ENCODE results near the gene ALMS1.
"Not testable (repeated sequence)": the region's sequence is repeated elsewhere in the genome, so short reads cannot be mapped to it uniquely, and the experiment has no call there.

The ALMS1 gene, protein sequence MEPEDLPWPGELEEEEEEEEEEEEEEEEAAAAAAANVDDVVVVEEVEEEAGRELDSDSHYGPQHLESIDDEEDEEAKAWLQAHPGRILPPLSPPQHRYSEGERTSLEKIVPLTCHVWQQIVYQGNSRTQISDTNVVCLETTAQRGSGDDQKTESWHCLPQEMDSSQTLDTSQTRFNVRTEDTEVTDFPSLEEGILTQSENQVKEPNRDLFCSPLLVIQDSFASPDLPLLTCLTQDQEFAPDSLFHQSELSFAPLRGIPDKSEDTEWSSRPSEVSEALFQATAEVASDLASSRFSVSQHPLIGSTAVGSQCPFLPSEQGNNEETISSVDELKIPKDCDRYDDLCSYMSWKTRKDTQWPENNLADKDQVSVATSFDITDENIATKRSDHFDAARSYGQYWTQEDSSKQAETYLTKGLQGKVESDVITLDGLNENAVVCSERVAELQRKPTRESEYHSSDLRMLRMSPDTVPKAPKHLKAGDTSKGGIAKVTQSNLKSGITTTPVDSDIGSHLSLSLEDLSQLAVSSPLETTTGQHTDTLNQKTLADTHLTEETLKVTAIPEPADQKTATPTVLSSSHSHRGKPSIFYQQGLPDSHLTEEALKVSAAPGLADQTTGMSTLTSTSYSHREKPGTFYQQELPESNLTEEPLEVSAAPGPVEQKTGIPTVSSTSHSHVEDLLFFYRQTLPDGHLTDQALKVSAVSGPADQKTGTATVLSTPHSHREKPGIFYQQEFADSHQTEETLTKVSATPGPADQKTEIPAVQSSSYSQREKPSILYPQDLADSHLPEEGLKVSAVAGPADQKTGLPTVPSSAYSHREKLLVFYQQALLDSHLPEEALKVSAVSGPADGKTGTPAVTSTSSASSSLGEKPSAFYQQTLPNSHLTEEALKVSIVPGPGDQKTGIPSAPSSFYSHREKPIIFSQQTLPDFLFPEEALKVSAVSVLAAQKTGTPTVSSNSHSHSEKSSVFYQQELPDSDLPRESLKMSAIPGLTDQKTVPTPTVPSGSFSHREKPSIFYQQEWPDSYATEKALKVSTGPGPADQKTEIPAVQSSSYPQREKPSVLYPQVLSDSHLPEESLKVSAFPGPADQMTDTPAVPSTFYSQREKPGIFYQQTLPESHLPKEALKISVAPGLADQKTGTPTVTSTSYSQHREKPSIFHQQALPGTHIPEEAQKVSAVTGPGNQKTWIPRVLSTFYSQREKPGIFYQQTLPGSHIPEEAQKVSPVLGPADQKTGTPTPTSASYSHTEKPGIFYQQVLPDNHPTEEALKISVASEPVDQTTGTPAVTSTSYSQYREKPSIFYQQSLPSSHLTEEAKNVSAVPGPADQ (N-terminal part only)

DNA sequence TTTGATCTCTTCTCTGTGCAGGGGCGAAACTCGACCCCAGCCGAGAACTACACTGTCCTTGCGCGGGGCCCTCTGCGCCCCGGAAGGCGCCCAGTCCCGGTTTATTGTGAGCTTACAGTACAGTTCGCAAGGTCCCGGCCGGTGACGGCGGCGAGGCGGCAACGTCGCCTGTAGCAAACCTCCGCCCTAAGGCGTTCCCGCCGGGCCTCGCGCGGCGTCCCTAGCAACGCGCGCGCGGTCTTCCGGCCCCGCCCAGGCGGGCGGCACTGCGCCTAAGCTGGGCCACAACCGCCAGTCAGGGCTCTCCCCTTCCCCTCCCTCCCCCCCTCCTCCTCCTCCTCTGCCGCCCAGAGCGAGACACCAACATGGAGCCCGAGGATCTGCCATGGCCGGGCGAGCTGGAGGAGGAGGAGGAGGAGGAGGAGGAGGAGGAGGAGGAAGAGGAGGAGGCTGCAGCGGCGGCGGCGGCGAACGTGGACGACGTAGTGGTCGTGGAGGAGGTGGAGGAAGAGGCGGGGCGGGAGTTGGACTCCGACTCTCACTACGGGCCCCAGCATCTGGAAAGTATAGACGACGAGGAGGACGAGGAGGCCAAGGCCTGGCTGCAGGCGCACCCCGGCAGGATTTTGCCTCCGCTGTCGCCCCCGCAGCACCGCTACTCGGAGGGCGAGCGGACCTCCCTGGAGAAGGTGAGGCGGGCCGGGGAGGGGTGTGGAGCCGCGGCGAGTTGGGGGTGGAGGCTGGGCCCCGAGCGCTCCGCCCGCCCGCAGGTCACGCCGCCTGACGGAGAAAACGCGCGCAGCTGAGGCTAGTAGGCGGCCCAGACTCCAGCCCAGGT is at the start of gene ALMS1:
Gene ALMS1 (plus strand): TSS at position 333 of the 838 bp plus-strand sequence. CDS start 33 bp downstream, at position 366.
- DNase-seq (ENCODE audit: low read depth): peak; percentile 84

DNA sequence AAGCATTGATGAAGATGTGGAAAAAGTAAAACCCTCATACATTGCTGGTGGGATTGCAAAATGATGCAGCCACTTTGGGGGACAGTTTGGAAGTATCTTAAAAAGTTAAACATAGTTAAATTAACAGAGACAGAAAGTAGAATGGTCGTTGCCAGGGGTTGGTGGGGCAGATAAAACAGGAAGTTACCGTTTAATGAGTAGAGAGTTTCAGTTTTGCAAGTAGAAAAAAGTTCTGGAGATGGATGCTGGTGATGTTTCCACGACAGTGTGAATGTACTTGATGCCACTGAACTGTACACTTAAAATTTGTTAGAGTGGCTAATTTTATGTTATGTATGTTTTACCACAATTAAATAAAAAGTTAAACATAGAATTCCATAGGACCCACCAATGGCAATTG is 47.8 kb upstream of the ALMS1 start:
- DNase-seq (ENCODE audit: low read depth): no peak

DNA sequence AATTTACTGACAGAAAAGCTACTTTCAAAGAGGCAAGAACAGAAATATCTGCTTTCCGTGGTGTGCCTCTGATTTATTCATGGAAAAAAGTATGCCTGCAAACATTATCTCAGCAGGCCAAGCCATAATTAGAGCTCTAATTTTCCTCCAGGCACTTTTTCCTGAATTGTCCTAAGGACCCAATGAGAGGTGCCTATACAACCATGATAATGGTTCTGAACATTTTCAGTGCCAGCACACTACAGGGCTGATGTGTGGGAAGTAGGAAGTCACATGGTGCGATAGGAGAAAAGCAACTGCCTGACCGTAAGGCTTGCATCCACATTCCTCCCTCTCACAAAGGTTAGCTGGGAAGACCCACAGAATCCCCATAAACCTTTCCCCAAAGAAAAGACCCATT is 46.4 kb upstream of the ALMS1 start:
- no peak for DNase-seq (ENCODE audit: low read depth)

DNA sequence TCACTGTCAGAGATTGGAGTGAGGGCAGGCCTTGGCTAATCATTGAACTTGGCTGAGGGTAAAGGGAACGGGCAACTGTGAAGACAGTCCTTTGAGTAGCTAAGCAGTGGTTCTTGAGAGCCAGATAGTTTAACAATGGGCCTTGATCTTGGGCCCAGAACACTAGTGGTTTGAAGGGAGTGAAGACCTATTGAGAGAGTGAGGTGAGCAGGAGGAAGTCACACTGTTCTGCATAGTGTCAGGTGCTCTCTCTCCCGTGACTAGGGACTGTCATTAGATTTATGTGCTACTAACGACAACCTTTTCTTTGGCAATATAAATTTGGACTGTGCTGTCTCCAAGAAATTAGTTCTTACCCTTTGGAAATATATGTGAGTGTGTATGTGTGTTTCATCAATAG is 44.6 kb upstream of the ALMS1 start:
- DNase-seq (ENCODE audit: low read depth): no peak

DNA sequence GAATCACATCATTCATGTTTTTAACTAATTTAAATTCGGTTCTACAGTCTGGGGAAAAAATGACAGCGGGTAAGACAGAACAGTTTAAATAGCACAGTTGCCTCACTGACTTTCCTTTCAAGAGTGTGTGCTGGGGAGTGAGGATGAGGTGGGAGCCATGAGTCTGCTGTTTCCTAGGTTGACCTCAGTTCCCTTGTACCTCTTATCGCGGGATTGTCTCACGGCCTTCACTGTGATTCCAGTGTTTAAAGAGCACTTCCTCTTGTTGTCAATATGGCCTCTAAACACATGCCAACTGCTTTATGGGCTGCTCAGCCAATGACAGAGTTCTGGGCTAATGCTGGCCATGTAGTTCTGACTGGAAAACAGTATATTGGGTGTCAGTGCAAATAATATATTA is 41.6 kb upstream of the ALMS1 start:
- no peak for DNase-seq (ENCODE audit: low read depth)

DNA sequence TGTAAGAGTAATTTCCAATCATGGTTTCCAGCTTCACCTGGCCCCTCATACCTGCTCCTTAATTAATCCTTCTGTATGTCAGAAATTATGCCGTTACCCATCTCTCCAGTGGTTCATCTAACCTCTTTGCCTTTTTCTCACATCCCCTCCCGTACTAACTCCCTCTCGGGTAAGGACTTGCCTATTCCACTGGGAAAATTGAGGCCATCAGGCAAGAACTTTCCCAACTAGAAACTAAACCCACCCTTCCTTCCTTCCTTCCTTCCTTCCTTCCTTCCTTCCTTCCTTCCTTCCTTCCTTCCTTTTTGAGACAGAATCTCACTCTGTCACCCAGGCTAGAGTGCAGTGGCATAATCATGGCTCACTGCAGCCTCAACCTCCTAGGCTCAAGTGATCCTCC is 40.9 kb upstream of the ALMS1 start:
- DNase-seq (ENCODE audit: low read depth): not testable (repeated sequence)

DNA sequence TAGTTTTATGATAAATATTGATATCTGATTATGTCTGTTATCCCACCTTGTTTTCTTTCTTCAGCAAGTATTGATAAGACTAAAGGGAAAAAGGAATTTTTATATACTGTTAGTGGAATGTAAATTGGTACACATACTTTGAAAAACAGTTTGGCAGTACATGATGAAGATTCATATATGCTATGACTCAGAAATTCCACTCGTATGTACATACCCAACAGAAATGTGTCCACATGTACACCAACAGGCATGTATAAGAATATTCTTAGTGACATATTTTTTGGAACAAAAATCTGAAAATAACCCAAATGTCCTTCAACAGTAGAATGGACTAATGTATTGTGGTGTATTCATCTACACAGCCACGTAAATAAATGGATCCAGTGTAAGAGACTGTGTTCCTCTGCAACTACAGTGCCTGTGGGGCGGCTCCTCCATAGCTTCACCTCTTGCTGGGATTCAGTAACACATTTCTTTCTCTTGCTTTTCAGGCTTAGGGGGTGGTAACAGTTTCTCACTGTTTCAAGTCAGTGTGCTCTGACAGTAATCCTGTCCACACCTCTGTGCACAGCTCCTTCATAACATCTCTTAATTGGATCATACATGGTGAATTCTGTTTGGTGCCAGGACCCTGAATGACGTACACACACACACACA is 35.5 kb upstream of the ALMS1 start:
- no peak for DNase-seq (ENCODE audit: low read depth)

DNA sequence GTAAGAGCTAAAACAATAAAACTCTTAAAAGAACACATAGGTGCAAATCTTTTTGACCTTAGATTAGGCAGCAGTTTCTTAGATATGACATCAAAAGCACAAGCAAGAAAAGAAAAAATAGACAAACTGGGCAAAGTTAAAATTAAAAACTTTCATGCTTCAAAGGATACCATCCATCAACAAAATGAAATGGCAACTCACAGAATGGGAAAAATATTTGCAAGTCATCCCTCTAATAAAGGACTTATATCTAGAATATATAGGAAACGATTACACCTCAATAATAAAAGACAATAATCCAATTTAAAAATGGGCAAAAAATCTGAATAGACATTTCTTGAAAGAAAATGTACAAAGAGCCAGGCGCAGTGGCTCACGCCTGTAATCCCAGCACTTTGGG is 29.5 kb upstream of the ALMS1 start:
- DNase-seq (ENCODE audit: low read depth): no peak

DNA sequence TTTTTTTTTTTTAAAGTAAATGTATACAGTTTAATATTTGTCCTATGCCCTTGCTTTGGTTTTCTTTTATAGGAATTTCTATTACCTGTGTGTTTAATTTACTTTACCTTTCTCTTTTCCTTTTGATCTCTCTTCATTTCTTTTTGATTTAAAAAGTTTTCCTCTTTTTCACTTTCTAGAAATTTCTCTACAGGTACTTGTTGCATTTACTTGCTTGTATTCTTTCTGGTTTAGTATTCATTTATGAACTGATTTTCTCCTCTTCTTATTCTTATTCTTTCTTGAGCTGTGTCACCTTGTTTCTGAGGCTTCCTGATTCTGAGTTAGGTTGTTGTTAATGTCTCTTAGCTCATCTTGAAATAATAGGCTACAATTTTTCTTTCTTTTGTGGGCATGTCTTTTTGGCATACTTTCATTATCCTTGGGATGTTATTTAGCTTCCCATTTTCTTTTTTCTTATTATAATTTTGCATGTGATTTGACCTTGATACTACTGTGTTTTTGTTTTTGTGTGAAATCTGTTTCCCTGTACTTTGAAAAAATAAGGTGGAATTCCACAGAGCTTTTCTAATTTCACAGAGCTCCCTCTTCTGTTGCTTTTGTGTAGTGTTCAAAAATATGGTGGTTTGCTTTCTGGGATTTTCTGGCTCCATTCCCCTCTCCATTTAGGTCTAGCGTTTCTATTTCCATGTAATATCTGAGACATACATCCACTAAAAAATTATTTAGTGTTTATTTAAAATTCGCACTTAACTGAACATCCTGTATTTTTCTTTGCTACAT is 25.5 kb upstream of the ALMS1 start:
- DNase-seq (ENCODE audit: low read depth): no peak

DNA sequence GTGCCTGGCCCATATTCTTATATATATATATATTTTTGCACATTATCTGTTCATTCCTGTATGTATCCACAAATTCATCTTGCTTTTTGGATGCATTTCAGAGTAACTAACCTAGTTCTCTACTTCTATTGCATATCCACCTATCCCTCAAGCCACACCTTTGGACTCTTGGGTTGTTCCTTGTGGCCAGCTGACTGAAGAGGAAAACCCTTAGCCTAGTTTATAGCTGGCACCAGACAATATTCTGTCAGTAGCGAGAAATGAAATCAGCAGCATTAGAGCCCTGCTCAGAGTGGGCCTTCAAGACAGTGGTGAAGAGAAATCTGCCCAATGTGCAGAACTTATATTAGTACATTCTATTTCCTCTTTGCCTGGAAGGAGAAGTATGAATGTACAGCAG is 19.6 kb upstream of the ALMS1 start:
- no peak for DNase-seq (ENCODE audit: low read depth)

DNA sequence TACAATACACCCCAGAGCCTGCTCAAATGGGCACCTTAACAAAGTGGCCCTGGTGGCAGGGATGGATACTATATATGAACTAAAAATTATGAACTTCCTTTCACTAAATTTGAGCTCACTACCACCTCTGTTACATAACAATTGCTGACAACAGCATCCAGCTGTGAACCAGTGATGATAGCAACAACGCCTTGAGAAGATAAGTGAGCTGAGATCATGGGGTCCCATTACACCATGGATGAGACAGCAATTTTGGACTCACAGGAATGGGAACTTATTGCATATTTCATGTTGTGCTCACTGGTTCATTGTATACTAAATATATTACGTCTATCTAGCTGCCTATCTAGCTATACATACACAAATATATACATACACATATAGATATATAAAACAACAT is 16.9 kb upstream of the ALMS1 start:
- no peak for DNase-seq (ENCODE audit: low read depth)

DNA sequence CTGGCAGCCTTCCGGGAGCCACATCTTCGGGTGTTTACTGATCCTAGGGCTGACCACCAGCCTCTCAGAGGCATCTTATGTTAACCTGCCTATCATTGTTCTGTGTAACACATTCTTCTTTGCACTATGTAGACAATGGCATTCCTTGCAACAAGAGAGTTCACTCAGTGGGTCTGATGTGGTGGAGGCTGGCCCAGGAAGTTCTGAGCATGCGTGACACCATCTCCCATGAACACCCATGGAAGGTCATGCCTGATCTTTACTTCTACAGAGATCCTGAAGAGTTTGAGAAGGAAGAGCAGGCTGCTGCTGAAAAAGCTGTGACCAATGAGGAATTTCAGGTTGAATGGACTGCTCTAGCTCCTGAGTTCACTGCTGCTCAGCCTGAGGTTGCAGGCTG is 15.3 kb upstream of the ALMS1 start:
- DNase-seq (ENCODE audit: low read depth): no peak

DNA sequence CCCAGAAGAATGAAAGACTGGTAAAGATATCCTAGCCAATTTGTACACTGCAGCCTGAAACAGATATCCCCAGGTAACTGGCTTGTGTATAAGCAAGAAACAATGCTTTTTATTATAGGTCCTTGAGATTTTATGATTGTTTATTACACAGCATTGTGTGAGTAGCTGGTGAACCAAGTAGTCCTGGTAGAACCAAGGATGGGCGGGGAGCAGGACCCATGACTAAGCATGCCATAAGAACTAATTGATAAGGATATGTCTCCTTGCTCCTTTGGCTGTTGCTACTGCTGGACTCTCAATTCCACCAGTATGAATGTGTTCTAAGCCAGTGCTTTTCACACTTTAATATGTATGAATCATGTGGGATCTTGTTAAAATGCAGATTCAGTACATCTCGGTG is 12.3 kb upstream of the ALMS1 start:
- DNase-seq (ENCODE audit: low read depth): no peak

DNA sequence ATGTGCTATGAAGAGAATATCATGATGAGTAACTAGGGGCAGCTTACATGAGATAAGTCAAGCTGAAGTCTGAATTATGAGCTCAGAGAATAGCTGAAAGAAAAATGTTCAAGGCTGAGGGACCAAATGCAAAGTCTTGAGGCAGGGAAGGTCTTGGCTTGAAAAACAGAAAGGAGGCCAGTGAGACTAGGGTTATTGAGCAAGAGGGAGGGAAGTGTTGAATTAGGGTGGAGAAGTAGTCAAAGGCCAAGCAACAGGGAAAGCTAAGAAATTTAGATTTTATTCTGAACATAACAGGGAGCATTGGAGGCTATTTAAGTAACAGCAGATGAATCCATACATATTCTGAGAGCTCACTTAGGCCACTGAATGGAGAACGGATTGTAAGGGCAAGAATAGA is 11.4 kb upstream of the ALMS1 start:
- DNase-seq (ENCODE audit: low read depth): no peak

DNA sequence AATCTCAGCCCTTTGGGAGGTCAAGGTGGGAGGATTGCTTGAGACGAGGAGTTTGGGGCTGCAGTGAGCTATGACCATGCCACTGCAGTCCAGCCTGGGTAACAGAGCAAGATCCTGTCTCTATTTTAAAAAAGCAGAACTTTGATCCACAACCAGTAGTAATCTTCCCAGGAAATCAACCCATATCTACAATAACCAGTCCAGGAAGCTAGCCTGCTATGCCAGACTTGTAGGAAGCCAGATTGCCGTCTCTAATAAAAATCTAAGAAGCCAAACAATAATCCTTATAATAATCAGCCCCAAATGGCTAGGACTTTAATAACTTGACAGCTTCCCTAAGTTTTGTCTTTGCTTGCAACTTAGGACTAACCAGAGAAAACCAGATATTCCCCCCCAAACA is 9.0 kb upstream of the ALMS1 start:
- DNase-seq (ENCODE audit: low read depth): no peak

DNA sequence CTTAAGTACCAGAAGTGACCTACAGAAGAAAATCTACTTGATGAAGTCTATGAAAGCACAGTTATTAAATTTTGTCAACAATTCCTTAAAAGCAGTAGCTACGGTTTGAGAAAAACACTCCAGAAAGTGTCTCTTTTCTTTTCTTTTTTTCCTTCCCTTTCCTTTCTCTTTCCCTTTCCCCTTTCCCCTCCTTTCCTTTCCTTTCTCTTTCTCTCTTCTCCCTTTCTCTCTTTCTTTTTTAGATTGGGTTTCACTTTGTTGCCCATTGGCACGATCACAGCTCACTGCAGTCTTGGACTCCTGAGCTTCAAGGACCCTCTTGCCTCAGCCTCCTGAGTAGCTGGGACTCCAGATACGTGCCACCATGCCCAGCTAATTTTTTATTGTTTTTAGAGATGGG is 2.6 kb upstream of the ALMS1 start:
- DNase-seq (ENCODE audit: low read depth): no peak

DNA sequence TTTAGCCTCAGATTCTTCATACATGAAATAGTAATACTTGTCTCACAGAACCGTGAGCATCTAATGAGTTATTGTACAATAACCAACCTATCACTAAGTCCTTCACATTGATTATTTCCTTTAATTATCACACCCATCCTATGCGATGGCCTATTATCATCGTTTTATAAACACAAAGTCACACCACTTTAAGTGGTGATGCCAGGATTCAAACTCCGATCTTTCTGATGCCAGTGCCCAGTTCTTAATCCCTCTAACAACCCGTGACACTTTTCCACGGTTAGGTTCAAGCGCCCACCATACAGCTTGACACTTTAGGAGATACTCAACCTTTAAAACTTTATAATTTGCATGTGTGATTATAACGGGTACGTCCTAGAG is 523 bp upstream of the ALMS1 start:
- no peak for DNase-seq (ENCODE audit: low read depth)

DNA sequence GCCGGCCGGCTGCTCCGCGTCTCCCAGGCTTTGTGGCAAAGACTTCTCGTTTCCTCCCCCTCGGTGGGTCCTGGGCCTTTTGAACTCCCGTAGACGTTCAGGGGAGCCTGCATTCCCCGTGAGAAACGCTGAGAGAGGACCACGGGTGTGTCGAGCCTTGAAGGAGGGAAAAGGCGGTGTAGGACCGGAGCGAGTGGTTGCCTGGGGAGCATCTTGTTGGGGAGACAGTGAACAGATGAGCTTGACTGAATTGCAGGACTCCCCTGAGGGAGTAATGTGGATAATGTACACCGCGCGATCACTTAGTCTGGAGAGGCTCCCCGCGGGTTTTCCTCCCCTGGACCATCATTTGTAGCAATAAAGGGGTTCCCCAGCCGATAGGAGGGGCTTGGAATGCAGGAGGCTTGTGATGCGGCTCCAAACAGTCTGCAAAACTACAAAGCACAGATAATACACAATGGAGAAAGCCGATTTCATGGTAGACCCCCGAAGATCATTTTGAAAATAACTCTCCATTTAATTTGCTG is 769 bp downstream of the ALMS1 start:
- no peak for DNase-seq (ENCODE audit: low read depth)

DNA sequence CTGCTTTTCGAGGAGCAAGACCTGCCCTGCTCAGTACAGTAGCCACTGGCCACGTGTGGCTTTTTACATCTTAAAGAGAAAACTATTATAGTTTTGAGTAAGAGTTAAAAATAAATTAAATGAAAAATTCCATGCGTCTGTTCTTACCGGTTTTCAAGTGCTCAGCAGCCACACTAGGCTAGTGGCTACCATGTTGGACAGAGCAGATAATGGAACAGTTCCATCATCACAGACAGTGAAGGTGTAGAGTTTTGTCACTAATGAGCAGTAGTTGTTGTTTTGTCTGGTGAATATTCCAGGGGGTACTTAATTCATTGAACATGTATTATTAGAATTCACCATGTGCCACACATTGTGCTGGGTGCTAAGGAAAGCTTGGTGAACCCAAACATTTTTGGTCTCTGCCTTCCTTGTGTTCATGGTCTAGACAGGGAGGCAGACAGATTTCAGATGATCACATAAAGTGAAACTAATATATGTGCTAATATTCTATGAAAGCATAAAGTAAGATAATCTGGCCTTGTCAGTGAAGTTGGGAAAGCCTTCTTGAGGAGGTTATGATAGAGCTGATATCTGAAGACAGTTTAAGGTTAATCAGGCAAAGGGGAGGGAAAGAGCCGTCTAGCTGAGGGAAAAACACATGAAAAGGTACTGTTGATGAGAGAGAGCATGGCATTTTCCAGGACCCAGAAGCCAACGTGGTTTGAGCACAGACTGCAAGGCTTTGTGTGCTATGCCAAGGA is 1.4 kb downstream of the ALMS1 start:
- no peak for DNase-seq (ENCODE audit: low read depth)

Data from activated T-helper 9 cell treated with anti-CD3 and anti-CD28 coated beads, Interleukin-2, amount 50 U/mL, for 16 hours (primary cell).